ACHN (cell line): ENCODE results near the gene MTUS2.
A peak's percentile ranks its signal among the peaks of the same experiment; 100 is the strongest.

Source experiments
- DNase-seq: peaks from one replicate; pipeline ENCODE4 v3.0.0-alpha.2; 2015
- in situ Hi-C: cut with HindIII; loops from 2 replicates; pipeline ENCODE4 v1.10.0; 2017; ENCODE audit warnings: low sequenced_read_pairs, low pct_ligation_motif_present, low pct_unique_long_range_greater_than_20kb

MTUS2 gene

DNA sequence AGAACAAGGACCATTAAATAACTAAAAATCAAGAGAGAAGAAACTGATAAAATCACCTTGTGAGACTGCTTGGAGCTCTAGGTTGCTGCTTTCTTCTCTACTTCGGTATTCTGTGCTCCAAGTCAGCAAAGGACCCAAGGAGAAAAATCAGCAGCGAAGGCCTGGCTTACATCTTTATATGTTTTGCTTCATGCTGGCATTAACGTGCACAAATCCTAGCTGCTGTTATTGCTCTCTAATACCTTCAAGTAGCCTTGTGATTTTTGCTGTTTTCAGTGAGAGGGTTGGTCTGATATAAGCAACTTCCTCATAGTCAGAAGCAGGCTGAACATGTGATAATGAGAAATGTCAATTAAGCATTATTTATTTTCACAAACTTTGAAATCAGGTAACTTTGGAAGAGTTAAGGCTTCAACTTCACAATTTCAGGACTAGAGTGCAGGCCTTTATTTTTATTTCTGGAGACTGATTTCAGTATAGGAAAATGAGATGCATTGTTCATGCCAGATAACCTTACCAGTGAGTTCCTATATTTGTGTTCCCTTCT, 410.2 kb downstream of the MTUS2 start:
- in situ Hi-C loops = no loop called here

DNA sequence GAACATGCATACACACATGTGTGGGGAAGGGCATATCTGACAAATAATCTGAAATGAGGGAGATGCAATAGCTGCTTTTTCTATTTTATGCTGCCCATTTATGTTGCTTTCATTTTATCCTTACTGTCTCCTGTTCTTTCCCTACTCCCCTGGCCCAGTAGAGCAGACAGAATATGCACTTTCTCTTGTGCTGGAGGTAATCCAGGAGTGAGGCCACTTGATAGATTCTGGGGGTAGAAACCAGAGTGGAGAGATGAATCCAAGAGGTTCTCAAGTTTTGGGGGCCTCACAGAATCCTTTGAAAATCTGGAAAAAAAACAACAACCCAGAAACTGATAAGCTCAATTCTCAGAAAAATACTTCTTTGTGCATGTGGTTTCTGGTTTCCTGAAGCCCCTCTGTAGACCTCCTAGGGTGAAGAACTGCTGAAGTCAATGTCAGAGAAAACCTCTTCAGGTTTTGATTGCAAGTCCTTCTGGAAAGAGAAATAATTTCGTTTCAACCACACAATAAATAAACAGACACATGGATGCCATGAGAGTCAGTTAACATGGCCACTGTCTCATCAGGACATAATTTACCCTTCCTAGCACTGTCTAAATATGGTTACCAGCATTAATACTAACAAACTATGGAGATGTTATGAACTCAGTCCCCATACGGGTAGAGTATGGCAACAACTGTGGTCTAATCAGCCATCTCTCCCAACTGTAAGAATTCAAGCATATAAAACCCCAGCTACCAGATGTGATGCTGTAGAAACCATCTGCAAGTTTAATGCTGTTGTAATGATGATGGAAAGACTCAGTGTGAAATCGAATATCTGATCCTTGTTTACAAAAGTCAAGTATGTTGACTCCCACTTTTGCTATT, 419.8 kb downstream of the MTUS2 start:
- in situ Hi-C loops = no loop called here
- no peak for DNase-seq

More for the DNA sequence above, 410.2 kb downstream of the MTUS2 start:
- DNase-seq = no peak

DNA sequence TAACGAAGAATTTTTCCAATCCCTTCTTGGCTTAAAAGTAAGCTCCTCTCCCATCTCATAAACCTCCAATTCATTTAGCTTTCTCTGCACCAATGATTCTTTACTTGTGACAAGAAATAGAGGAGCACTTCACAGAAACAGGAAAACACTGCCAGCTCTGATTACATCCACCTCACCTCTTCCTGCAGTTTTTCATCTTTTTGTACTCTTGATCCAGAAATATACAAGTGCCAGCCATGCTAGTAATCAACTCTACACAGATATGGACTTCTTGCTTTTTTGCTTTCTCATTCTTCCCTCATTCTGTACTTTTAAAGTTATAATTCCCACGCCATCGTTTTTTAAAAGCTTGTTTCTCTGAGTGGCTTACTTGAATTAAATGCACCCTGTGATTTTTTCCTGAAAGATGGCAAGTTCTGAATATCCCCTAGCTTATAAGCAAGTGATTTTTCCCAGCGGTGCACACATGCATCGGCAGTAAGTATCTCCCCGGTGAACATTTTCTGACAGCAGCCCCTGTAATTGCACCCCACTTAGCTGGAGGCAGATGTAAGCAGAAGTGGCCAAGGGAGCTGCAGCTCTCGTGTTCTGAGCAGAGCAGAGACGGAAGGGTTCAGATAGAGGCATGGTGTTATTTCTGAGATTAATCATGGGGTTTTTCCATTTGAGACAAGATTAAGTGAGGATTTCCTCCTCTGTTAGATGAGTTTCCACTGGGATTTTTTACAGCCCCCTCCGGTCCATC, 434.7 kb downstream of the MTUS2 start:
- DNase-seq = no peak
- in situ Hi-C loops = no loop called here

DNA sequence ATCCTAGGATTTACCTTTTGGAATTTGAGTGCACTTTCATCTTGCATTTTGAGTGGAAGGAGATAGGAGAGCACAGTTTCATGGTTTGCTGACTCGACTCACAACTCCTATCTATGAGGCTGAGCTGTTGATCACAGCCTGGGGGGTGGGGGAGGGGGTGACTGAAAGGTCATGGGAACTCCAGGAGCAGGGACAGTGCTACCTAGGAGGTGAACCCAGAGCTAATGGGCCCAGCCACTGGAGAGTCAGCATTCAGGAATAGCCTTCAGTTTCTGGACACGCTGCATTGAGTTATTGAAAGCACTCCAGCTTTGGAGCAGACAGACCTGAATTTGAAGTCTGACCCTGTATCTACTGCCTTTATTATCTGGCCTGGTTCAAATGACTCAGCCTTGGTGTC, 435.4 kb downstream of the MTUS2 start:
- DNase-seq = no peak
- in situ Hi-C loops = no loop called here

DNA sequence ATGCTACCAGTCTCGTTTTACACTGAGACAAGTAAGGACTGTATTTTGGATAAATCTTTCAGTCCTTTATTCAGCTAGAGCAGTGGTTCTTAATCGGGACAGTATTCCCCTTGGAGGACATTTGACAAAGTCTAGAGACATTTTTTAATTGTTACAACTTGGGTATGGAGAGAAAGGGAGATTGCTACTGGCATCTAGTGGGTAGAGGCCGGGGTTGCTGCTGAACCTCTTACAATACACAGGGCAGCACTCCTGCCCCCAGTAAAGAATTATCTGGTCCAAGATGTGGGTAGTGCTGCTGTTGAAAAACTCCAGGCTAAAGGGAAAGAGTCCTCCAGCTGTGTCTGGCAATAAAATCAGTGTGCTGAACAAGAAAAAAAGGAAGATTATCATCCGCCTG, 440.5 kb downstream of the MTUS2 start:
- DNase-seq = no peak
- in situ Hi-C loops = no loop called here

DNA sequence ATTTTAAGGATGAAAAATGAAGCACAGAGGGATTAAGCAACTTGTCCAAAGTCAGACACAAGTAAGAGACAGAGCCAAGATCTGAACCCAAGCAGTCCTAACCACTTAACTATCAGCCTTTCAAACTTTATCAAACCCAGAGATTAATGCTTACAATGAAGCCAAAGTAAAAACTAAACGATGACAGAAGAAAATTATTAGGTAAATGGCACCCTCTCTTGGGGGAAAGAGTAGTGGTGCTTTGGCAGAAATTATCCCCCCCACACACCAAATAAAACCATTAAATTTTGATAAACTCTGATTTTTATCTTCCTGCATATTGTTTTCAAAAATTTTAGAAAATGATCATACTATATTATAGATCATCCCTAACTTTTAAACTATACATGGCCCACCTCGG, 446.1 kb downstream of the MTUS2 start:
- in situ Hi-C loops = no loop called here
- no peak for DNase-seq

DNA sequence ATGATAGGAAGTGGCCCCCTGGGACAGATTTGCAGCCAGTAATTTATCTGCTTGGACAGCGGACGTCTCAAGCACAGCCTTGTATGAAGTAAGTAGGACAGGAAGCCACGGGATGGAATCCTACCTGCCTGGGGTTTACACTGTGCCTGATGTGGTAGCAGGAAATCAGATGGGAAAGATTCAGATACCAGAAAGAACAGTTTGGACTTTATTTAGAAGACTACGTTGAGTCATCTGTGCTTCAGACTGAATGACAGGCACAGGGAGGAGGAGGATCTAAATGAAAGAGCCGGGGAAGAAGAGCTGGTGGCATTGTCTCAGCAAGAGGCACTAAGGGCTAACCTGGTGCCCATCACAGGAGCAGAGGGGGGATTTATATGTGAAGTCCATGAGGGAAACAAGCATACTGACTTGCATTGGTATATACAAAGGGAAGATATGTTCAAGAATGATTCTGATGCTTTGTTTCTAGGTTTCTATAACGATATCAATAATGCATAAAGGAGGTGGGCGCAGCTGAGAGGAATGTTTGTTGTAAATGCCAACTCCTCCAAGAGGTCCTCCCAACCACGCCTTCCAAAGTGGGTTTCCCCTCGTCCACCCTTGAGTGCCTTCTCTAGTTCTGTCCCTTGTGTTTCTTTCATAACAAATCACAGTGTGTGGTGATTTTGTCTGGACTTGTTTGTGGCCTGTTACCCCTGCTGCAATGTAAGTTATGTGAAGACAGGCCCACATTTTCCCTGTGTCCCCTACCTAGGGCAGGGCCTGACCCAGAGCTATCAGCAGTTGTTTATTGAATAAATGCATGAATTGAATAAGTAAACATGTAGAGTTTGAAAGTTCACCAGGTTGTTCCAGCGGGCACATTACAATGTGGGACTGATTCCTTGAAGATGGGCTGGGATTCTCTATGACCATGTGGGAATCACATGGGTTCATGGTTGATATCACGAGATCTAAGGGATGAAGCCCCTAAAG, 446.9 kb downstream of the MTUS2 start:
- in situ Hi-C loops = no loop called here

DNA sequence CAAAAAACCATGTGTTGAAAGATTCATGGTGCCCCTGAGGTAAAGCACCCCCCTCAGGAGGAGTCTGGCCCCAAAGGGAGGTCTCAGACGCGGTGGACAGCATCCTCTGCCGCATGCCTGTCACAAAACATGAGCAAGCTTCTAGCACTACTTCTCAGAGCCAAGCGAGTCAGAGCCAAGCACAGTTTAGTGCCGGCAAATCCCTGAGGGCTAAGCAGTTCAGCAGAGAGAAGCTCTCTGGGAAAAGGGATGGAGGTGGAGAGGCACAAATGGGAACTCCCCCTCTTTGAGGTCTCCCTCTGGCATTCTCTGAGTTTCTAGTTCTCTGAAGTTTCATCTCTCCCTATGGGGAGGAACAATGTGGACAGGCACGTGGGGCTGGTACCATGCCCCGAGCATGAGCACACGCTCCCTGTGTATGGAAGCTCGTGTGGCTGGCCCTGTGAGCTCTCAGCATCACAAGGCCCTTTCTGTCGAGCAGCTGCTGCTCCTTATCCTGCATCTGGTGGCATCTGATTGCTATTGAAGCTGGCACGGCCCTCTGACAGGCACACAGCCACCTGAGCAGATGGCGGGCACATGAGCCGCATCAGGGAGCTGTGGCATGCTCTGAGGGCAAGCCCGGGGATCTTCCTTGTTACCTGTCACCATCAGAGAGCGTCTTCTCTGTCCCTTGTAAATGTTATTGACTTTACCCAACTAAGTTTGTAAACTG, 450.3 kb downstream of the MTUS2 start:
- in situ Hi-C loops = no loop called here
- DNase-seq = no peak

More for the DNA sequence above, 446.9 kb downstream of the MTUS2 start:
- DNase-seq = no peak

DNA sequence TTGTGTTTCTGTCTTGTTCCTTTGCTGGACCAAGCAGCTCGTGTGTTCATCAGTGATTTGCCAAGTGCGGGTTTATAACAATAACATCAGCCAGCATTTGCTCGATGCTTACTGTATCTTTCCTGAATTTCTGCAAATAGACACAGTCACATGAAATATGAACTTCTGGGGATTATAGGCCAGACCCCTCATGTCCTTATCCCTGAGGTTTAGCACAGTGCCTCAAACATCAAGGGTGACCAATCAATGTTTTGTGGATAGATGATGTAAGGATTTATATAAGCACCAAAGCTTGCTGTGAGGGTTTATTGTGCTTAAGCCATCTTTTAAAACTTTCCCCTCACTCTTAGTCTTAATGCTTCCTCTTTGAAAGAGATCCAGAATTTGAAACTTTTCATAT, 451.5 kb downstream of the MTUS2 start:
- no peak for DNase-seq
- in situ Hi-C loops = no loop called here

DNA sequence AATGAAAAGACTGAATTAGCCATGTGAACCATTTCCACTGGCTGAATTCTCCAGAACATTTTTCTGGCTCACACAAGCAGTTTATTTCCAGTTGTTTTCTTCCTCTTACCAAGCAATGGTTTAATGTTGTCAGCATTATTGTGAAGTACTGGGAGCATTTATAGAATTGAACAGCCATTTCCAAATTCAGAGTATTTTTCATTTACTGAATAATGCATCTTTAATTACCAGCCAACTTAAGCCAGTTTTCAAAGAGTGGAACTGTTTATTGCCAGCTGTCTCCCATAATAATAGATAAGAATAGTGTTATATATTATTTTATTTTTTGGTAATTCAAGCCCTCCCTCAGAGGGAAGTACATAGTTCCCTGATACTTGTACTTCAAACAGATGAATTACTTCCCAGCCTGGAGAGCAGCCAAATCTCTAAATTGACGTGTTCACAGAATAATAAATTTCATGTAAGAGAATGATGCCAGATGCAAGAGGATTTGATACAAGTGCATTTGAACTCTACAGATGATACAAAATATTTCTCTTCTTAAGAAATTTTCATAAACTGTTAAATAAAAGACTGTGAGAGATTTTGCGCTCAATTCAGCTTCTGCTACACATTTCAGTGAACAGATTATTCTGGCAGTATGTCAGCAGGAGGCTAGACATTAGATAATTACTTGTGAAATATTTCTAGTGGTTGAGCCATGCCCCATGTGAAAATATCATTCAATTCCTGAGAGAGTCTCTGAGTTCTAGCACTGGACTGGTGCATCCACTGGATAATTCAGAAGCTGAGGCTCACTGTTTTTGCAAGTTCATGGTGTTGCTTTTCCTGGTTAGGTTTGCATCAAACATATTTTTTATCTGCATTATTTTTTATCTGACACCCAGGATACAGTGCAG, 459.5 kb downstream of the MTUS2 start:
- in situ Hi-C loops = no loop called here
- no peak for DNase-seq

DNA sequence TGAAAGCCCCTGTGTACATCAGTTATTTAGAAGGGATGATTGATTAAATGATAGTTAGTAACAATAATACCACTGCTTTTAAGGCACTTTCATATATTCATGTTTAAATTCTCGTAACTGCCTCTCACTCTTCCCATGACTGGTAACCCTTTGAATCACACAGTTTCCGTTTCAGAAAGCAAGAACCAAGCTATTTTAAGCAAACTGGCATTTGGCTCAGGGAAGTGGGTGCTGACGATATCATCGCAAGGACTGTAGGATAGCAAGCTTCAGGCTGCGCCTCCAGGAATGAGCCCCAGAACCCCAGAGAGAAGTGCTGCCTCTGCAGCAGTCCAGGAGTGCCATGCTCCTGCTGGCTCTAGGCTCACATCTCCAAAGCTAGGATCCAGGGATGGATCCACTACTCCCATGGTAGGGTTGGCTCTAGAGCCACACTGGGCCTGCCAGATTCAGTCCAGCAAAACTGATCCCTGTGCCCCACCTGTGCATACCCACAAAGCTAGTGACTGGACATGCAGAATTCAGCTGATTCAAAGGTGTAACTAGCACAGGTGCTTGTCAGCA, 461.9 kb downstream of the MTUS2 start:
- in situ Hi-C loops = no loop called here

DNA sequence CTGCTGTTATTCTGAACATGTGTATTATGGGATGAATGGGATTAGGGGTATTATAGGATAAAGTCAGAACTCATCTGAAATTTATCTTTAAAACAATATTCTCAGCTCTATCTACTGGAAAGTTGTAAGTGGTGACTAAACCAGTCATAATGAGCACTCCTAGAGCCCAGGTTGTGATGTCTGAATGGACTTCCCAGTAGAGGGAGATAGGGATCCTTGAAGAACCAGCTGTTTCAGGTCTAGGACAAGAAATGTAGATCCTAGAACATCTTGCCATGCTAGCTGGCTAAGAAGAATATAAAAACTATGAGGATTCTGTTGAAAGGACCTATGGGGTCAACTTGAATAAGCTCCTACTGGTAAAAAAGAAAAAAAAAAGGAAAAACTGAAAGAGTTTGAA, 464.6 kb downstream of the MTUS2 start:
- peak; percentile 2 for DNase-seq
- in situ Hi-C loops = no loop called here

More for the DNA sequence above, 461.9 kb downstream of the MTUS2 start:
- DNase-seq = no peak

DNA sequence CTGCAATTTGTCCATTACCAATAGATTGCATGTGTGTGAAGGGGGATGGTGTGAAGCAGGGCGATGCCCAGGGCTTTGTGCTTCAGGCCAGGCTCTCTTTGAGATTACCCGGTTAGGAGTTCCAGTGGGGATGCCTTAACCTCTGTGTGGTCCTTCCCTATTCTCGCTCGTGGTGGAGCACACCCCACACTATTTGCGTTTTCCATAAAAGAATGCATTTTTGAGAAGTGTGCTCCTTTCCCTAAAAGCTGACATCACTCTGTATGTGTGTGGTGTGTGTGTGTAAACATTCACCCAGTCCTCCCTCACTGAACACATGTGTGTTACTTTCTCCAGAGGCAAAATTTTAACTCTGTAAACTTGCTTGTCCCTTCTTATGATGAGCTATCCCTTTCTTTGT, 467.1 kb downstream of the MTUS2 start:
- in situ Hi-C loops = no loop called here
- DNase-seq = no peak

DNA sequence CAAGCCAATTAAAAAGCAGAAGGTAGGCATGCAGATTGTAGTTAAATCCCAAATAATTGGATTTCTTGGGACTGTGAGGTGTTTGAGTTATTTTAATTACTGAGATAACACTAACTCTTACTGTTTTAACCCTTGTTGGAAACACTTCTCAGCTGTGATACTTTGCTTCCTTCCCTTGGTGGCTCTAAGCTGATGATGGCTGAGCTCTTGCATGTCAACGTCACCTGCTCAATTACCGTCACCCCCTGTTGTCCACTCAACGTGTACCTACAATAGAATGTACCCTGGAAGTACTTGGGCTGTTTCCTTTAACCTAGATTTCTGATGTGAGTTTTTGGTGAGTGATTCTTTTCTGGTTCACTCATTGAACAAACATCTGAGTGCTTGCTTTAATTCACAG, 471.9 kb downstream of the MTUS2 start:
- no peak for DNase-seq
- in situ Hi-C loops = no loop called here

DNA sequence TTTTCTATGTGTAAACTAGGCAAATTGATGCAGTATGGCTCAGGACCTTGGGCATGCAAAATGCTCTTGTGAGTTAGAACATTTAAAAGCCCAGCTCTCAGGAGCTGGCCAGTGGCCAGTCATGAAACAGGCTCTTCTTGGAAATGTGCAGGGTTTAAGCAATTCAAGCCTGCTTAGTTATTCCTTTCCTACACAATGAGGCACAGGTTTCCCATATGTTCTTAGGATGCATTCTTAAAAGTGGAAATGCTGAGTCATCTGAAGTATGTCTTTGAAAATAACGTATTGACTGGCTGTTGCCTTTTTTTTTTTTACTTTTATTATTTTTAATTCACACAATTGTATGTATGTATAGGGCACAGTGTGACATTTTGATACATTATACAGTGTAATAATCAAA, 474.7 kb downstream of the MTUS2 start:
- DNase-seq = no peak
- in situ Hi-C loops = no loop called here

DNA sequence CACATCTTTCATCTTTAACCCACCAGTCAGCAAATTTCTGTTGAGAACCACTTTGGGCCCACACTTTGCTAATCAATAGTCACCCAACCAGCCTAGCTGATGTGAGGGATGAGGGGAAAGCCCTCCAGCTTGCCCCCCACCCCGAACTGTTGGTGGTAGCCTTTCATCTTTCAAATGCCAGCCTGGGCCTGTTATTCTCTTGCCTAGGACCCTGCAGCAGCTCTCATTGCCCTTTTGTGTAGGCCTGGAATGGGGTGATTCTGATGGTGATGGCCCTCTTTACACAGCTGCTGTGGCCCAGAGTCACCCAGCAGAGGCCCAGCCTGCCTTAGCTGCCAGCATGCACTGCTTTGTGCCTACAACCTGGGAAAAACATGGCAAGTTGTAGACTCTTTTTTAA, 480.9 kb downstream of the MTUS2 start:
- in situ Hi-C loops = no loop called here
- no peak for DNase-seq

DNA sequence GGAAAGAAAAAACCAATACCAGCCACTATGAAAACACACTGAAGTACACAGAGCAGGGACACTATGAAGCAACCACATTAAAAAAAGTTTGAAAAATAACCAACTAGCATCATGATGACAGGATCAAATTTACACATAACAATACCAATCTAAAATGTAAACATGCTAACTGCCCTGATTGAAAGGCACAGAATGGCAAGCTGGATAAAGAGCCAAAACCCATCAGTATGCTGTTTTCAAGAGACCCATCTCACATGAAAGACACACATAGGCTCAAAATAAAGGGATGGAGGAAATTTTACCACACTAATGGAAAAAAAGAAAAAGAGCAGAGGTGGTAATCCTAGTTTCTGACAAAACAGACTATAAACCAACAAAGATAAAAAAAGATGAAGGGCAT, 484.0 kb downstream of the MTUS2 start:
- in situ Hi-C loops = no loop called here
- no peak for DNase-seq
